ENCODE data around the gene MEP1B. TPM values are rescaled to one million over a fixed set of nuclear protein-coding genes. Genes with fewer than 3 reads are reported as not detected.

Gene MEP1B
- total and polyA plus RNA-seq, 2 experiments from 2014 or later: not detected

- Histone ChIP-seq H2AFZ (no peak overlapping the region), H4K20me1 (replicated peaks; ENCODE audit: insufficient read depth) (no peaks in the 10 kb centered on the region), H3K27ac (ENCODE audit: low read depth) (no peak overlapping the region), H3F3A (replicated peaks; ENCODE audit: low read depth) (no peaks in the 10 kb centered on the region), H3K27me3 (ENCODE audit: insufficient read depth) (no peaks in the 10 kb centered on the region), H3K79me2 (replicated peaks; ENCODE audit: insufficient read depth) (no peaks in the 10 kb centered on the region), H3K36me3 (ENCODE audit: insufficient read depth) (no peaks in the 10 kb centered on the region), H3K4me3 (no peak overlapping the region), H3K4me2 (no peak overlapping the region), H3K4me1 (ENCODE audit: insufficient read depth) (no peaks in the 10 kb centered on the region), H3K9me2 (ENCODE audit: insufficient read depth) (no peaks in the 10 kb centered on the region; the same call in 1 of the 2 replicates)
- no peaks in the 10 kb centered on the region for H3K9me3 Mint-ChIP-seq
- no peak overlapping the region for H3K27ac Mint-ChIP-seq
- H3K4me3 Mint-ChIP-seq: no peak overlapping the region
- ATAC-seq (no peak), DNase-seq (ENCODE audit: low spot score) (no peak)
- no peaks in the 10 kb centered on the region; the same call in 2 of the 3 replicates for H3K36me3 Mint-ChIP-seq (ENCODE audit: low read depth)
- TF ChIP-seq, protein P1, sequence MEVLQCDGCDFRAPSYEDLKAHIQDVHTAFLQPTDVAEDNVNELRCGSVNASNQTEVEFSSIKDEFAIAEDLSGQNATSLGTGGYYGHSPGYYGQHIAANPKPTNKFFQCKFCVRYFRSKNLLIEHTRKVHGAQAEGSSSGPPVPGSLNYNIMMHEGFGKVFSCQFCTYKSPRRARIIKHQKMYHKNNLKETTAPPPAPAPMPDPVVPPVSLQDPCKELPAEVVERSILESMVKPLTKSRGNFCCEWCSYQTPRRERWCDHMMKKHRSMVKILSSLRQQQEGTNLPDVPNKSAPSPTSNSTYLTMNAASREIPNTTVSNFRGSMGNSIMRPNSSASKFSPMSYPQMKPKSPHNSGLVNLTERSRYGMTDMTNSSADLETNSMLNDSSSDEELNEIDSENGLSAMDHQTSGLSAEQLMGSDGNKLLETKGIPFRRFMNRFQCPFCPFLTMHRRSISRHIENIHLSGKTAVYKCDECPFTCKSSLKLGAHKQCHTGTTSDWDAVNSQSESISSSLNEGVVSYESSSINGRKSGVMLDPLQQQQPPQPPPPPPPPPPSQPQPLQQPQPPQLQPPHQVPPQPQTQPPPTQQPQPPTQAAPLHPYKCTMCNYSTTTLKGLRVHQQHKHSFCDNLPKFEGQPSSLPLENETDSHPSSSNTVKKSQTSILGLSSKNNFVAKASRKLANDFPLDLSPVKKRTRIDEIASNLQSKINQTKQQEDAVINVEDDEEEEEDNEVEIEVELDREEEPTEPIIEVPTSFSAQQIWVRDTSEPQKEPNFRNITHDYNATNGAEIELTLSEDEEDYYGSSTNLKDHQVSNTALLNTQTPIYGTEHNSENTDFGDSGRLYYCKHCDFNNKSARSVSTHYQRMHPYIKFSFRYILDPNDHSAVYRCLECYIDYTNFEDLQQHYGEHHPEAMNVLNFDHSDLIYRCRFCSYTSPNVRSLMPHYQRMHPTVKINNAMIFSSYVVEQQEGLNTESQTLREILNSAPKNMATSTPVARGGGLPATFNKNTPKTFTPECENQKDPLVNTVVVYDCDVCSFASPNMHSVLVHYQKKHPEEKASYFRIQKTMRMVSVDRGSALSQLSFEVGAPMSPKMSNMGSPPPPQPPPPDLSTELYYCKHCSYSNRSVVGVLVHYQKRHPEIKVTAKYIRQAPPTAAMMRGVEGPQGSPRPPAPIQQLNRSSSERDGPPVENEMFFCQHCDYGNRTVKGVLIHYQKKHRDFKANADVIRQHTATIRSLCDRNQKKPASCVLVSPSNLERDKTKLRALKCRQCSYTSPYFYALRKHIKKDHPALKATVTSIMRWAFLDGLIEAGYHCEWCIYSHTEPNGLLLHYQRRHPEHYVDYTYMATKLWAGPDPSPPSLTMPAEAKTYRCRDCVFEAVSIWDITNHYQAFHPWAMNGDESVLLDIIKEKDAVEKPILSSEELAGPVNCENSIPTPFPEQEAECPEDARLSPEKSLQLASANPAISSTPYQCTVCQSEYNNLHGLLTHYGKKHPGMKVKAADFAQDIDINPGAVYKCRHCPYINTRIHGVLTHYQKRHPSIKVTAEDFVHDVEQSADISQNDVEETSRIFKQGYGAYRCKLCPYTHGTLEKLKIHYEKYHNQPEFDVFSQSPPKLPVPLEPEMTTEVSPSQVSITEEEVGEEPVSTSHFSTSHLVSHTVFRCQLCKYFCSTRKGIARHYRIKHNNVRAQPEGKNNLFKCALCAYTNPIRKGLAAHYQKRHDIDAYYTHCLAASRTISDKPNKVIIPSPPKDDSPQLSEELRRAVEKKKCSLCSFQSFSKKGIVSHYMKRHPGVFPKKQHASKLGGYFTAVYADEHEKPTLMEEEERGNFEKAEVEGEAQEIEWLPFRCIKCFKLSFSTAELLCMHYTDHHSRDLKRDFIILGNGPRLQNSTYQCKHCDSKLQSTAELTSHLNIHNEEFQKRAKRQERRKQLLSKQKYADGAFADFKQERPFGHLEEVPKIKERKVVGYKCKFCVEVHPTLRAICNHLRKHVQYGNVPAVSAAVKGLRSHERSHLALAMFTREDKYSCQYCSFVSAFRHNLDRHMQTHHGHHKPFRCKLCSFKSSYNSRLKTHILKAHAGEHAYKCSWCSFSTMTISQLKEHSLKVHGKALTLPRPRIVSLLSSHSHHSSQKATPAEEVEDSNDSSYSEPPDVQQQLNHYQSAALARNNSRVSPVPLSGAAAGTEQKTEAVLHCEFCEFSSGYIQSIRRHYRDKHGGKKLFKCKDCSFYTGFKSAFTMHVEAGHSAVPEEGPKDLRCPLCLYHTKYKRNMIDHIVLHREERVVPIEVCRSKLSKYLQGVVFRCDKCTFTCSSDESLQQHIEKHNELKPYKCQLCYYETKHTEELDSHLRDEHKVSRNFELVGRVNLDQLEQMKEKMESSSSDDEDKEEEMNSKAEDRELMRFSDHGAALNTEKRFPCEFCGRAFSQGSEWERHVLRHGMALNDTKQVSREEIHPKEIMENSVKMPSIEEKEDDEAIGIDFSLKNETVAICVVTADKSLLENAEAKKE (CRISPR knock-in tag; IDR thresholded peaks at IDR 0.05): no peak
- TF ChIP-seq REST (IDR thresholded peaks at IDR 0.05; ENCODE audit: unreplicated experiment) (no peak), ZNF114 (CRISPR knock-in tag; IDR thresholded peaks at IDR 0.05) (no peak), ZNF331 (CRISPR knock-in tag; IDR thresholded peaks at IDR 0.05; ENCODE audit: low read depth) (no peak), CREB1 (CRISPR knock-in tag; IDR thresholded peaks at IDR 0.05; ENCODE audit: low read depth) (no peak)
- TF ChIP-seq, protein P2, sequence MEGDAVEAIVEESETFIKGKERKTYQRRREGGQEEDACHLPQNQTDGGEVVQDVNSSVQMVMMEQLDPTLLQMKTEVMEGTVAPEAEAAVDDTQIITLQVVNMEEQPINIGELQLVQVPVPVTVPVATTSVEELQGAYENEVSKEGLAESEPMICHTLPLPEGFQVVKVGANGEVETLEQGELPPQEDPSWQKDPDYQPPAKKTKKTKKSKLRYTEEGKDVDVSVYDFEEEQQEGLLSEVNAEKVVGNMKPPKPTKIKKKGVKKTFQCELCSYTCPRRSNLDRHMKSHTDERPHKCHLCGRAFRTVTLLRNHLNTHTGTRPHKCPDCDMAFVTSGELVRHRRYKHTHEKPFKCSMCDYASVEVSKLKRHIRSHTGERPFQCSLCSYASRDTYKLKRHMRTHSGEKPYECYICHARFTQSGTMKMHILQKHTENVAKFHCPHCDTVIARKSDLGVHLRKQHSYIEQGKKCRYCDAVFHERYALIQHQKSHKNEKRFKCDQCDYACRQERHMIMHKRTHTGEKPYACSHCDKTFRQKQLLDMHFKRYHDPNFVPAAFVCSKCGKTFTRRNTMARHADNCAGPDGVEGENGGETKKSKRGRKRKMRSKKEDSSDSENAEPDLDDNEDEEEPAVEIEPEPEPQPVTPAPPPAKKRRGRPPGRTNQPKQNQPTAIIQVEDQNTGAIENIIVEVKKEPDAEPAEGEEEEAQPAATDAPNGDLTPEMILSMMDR (conservative IDR thresholded peaks at IDR 0.05; ENCODE audit: low read depth in 2 of 2): no peak
- TF ChIP-seq, protein P3, sequence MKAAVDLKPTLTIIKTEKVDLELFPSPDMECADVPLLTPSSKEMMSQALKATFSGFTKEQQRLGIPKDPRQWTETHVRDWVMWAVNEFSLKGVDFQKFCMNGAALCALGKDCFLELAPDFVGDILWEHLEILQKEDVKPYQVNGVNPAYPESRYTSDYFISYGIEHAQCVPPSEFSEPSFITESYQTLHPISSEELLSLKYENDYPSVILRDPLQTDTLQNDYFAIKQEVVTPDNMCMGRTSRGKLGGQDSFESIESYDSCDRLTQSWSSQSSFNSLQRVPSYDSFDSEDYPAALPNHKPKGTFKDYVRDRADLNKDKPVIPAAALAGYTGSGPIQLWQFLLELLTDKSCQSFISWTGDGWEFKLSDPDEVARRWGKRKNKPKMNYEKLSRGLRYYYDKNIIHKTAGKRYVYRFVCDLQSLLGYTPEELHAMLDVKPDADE (IDR thresholded peaks at IDR 0.05): no peak
- H3K27me3 Mint-ChIP-seq (ENCODE audit: insufficient read depth, low read depth, poor library complexity): no peaks in the 10 kb centered on the region
- peaks cover 6% of the 10 kb centered on the region; the same call in 2 of the 3 replicates for H3K4me1 Mint-ChIP-seq
Measured at GRCh38 chr18:32267463-32267862, 77.6 kb downstream of the MEP1B start.

Data from GM23338 (cell line).